HepG2 (cell line): ENCODE results near the gene NFE2L1. TPM values are rescaled to one million over a fixed set of nuclear protein-coding genes. Genes with fewer than 3 reads are reported as not detected.

ENCODE experiments used
- BRCA1 ChIP-seq: sonication (generic); formaldehyde crosslinking; IDR thresholded peaks from 2 replicates; pipeline ENCODE4 v1.4.0; 2020; ENCODE audit warnings: missing genetic modification reagents
- CCDC6 ChIP-seq: sonication (generic); formaldehyde crosslinking; IDR thresholded peaks from 2 replicates; pipeline ENCODE4 v1.8.1; 2022; ENCODE audit warnings: mild to moderate bottlenecking, missing genetic modification reagents, moderate library complexity
- DNMT1 ChIP-seq: sonication (generic); formaldehyde crosslinking; IDR thresholded peaks from 2 replicates; pipeline ENCODE4 v1.5.1; 2020; ENCODE audit warnings: mild to moderate bottlenecking, missing genetic modification reagents
- FUBP1 ChIP-seq: sonication (generic); formaldehyde crosslinking; IDR thresholded peaks from 2 replicates; pipeline ENCODE4 v1.5.1; 2020; ENCODE audit warnings: missing genetic modification reagents, mild to moderate bottlenecking, borderline replicate concordance
- GFI1 ChIP-seq: sonication (generic); formaldehyde crosslinking; IDR thresholded peaks from 2 replicates; pipeline ENCODE4 v1.5.0; 2020; ENCODE audit warnings: missing genetic modification reagents, mild to moderate bottlenecking, borderline replicate concordance
- HNRNPH1 ChIP-seq: fragments of 200-400 bp; formaldehyde crosslinking; optimal IDR thresholded peaks from 2 replicates; pipeline ENCODE3; 2017; ENCODE audit warnings: mild to moderate bottlenecking, low read depth, low read length
- HOXA5 ChIP-seq: sonication (generic); formaldehyde crosslinking; IDR thresholded peaks from 2 replicates; pipeline ENCODE4 v1.4.0; 2020; ENCODE audit warnings: missing genetic modification reagents
- IRF2 ChIP-seq: IDR thresholded peaks from 2 replicates; pipeline ENCODE4 v1.6.1; 2018; ENCODE audit warnings: missing genetic modification reagents, missing compliant biosample characterization
- JARID2 ChIP-seq: sonication (generic); formaldehyde crosslinking; IDR thresholded peaks from 2 replicates; pipeline ENCODE4 v1.8.1; 2023; ENCODE audit warnings: missing genetic modification reagents, inconsistent platforms; ENCODE audit not compliant: insufficient replicate concordance
- MZF1 ChIP-seq: sonication (generic); formaldehyde crosslinking; IDR thresholded peaks from 2 replicates; pipeline ENCODE4 v1.8.1; 2023; ENCODE audit warnings: mild to moderate bottlenecking, missing genetic modification reagents, borderline replicate concordance
- PITX1 ChIP-seq: sonication (generic); formaldehyde crosslinking; IDR thresholded peaks from 2 replicates; pipeline ENCODE4 v1.5.1; 2020; ENCODE audit warnings: mild to moderate bottlenecking, missing genetic modification reagents
- RFX1 ChIP-seq: fragments of 450-650 bp; IDR thresholded peaks from 2 replicates; pipeline ENCODE4 v1.6.1; 2017
- SMYD3 ChIP-seq: sonication (generic); formaldehyde crosslinking; IDR thresholded peaks from 2 replicates; pipeline ENCODE4 v1.8.1; 2023; ENCODE audit warnings: mild to moderate bottlenecking, missing genetic modification reagents
- STAT5B ChIP-seq: sonication (generic); formaldehyde crosslinking; IDR thresholded peaks from 2 replicates; pipeline ENCODE4 v1.4.0; 2020; ENCODE audit warnings: missing genetic modification reagents
- ZBTB2 ChIP-seq: sonication (generic); formaldehyde crosslinking; IDR thresholded peaks from 2 replicates; pipeline ENCODE4 v1.8.0; 2022; ENCODE audit warnings: low read depth, missing genetic modification reagents
- ZBTB7A ChIP-seq: sonication (generic); formaldehyde crosslinking; IDR thresholded peaks from 2 replicates; pipeline ENCODE4 v1.8.0; 2022; ENCODE audit warnings: mild to moderate bottlenecking, missing genetic modification reagents
- ZBTB7B ChIP-seq: sonication (generic); formaldehyde crosslinking; IDR thresholded peaks from 2 replicates; pipeline ENCODE4 v1.4.0; 2020; ENCODE audit warnings: missing genetic modification reagents
- ZFAT ChIP-seq: sonication (generic); formaldehyde crosslinking; conservative IDR thresholded peaks from 2 replicates; pipeline ENCODE4 v1.8.1; 2023; ENCODE audit warnings: missing genetic modification reagents, inconsistent platforms
- ZNF12 ChIP-seq: sonication (generic); formaldehyde crosslinking; IDR thresholded peaks from 2 replicates; pipeline ENCODE4 v1.5.0; 2020; ENCODE audit warnings: missing genetic modification reagents
- ZNF138 ChIP-seq: sonication (generic); formaldehyde crosslinking; IDR thresholded peaks from 2 replicates; pipeline ENCODE4 v1.5.0; 2020; ENCODE audit warnings: mild to moderate bottlenecking, low read depth, missing genetic modification reagents
- ZNF260 ChIP-seq: sonication (generic); formaldehyde crosslinking; IDR thresholded peaks from 2 replicates; pipeline ENCODE4 v1.4.0; 2020; ENCODE audit warnings: missing genetic modification reagents, low read depth, mild to moderate bottlenecking, borderline replicate concordance
- ZNF274 ChIP-seq: sonication (generic); formaldehyde crosslinking; IDR thresholded peaks from 2 replicates; pipeline ENCODE4 v1.5.1; 2020; ENCODE audit warnings: mild to moderate bottlenecking, missing genetic modification reagents
- ZNF468 ChIP-seq: sonication (generic); formaldehyde crosslinking; IDR thresholded peaks from 2 replicates; pipeline ENCODE4 v1.8.0; 2022; ENCODE audit warnings: mild to moderate bottlenecking, moderate library complexity, missing genetic modification reagents
- ZNF543 ChIP-seq: sonication (generic); formaldehyde crosslinking; IDR thresholded peaks from 2 replicates; pipeline ENCODE4 v1.4.0; 2020; ENCODE audit warnings: mild to moderate bottlenecking, missing genetic modification reagents
- ZNF564 ChIP-seq: sonication (generic); formaldehyde crosslinking; IDR thresholded peaks from 2 replicates; pipeline ENCODE4 v1.8.1; 2023; ENCODE audit warnings: mild to moderate bottlenecking, missing genetic modification reagents
- ZNF674 ChIP-seq: sonication (generic); formaldehyde crosslinking; IDR thresholded peaks from 2 replicates; pipeline ENCODE4 v1.5.0; 2020; ENCODE audit warnings: low read depth, mild to moderate bottlenecking, missing genetic modification reagents
- ZNF800 ChIP-seq: sonication (generic); formaldehyde crosslinking; IDR thresholded peaks from 2 replicates; pipeline ENCODE4 v1.4.0; 2020; ENCODE audit warnings: missing genetic modification reagents
- polyA plus RNA-seq, 8 experiments: library from polyadenylated mRNA; depleted of rRNA in 3 of 8; stranded (reverse) in 7 of 8; unstranded in 1 of 8; fragments of >200 nt; fragmentation: Illumina TruSeq in 4 of 8; extraction: Trizol in 4 of 8; gene quantifications; 2 replicates each; pipeline versions ENCODE4 v1.2.1 to v1.2.3, GENCODE V29; 2011 to 2016; ENCODE audit warnings: low read depth in 4 of 8, missing spikeins in 1 of 8, mixed read lengths in 1 of 8; ENCODE audit not compliant: insufficient read depth in 1 of 8
- total RNA-seq, 5 experiments: library from RNA; depleted of rRNA; stranded (reverse); fragments of >200 nt; fragmentation: Illumina TruSeq; extraction: Trizol; gene quantifications; 2 replicates each; pipeline ENCODE4 v1.2.3, GENCODE V29; 2016; ENCODE audit warnings: low read depth in 1 of 5

NFE2L1 gene
- total and polyA plus RNA-seq, 2 of the 13 experiments (the other 11 are each of a cell fraction or from before 2014, with no cell fraction given): 67.0 to 234 TPM

GRCh38 chr17:48101012-48101720 lies 53.0 kb downstream of the NFE2L1 start, which contains the start of gene CBX1 (continued):
- TF ChIP-seq ZNF260 (no peak), ZNF274 (CRISPR knock-in tag) (peak; percentile 39), RFX1 (no peak), FUBP1 (CRISPR knock-in tag) (no peak), GFI1 (CRISPR knock-in tag) (peak; percentile 73; the same call in 1 of the 2 replicates), ZBTB7B (peak; percentile 48), ZNF543 (CRISPR knock-in tag) (peak; percentile 99; the same call in 1 of the 2 replicates), HNRNPH1 (no peak), ZNF564 (peak; percentile 80), HOXA5 (CRISPR knock-in tag) (peak; percentile 63; the same call in 1 of the 2 replicates), MZF1 (CRISPR knock-in tag) (no peak), ZNF674 (CRISPR knock-in tag) (no peak; the same call in 1 of the 2 replicates), ZBTB7A (peak; percentile 44; the same call in 1 of the 2 replicates), ZBTB2 (CRISPR knock-in tag) (peak; percentile 85), CCDC6 (no peak; the same call in 1 of the 2 replicates), STAT5B (CRISPR knock-in tag) (no peak), SMYD3 (CRISPR knock-in tag) (peak; percentile 70), PITX1 (peak; percentile 25; the same call in 1 of the 2 replicates), JARID2 (CRISPR knock-in tag) (no peak), ZNF138 (CRISPR knock-in tag) (peak; percentile 95), ZNF800 (CRISPR knock-in tag) (peak; percentile 92), IRF2 (CRISPR knock-in tag) (peak; percentile 87; the same call in 1 of the 2 replicates), BRCA1 (CRISPR knock-in tag) (no peak), ZNF468 (CRISPR knock-in tag) (no peak), ZFAT (no peak), DNMT1 (CRISPR knock-in tag) (peak; percentile 95; the same call in 1 of the 2 replicates), ZNF12 (CRISPR knock-in tag) (no peak)
